Nephron progenitor cell (in vitro differentiated cells): ENCODE measurements around the gene IRAK1BP1.
"Not testable (repeated sequence)": the region's sequence is repeated elsewhere in the genome, so short reads cannot be mapped to it uniquely, and the experiment has no call there.

Experiments used
- DNase-seq: peaks from one replicate; pipeline ENCODE4 v3.0.0; 2021
- H3K27ac Mint-ChIP-seq: 2 replicates; pipeline ENCODE4 v1.8.0; 2021; ENCODE audit warnings: mild to moderate bottlenecking, moderate library complexity, mixed read lengths
- H3K27me3 Mint-ChIP-seq: 2 replicates; pipeline ENCODE4 v1.8.0; 2021; ENCODE audit warnings: mild to moderate bottlenecking, low read depth, mixed read lengths; ENCODE audit not compliant: poor library complexity
- H3K36me3 Mint-ChIP-seq: 2 replicates; pipeline ENCODE4 v1.8.0; 2021; ENCODE audit warnings: low read depth, mixed read lengths
- H3K4me1 Mint-ChIP-seq: 2 replicates; pipeline ENCODE4 v1.8.0; 2021; ENCODE audit warnings: mixed read lengths
- H3K4me3 Mint-ChIP-seq: 2 replicates; pipeline ENCODE4 v1.8.0; 2021; ENCODE audit warnings: mild to moderate bottlenecking, moderate library complexity, mixed read lengths
- H3K9me3 Mint-ChIP-seq: 2 replicates; pipeline ENCODE4 v1.8.0; 2021; ENCODE audit warnings: mild to moderate bottlenecking, moderate library complexity, mixed read lengths
- CTCF ChIP-seq: fragments of 200-600 bp; sonication (generic); IDR thresholded peaks from 2 replicates; pipeline ENCODE4 v1.5.0; 2021; ENCODE audit warnings: antibody characterized with exemption

IRAK1BP1 gene

DNA sequence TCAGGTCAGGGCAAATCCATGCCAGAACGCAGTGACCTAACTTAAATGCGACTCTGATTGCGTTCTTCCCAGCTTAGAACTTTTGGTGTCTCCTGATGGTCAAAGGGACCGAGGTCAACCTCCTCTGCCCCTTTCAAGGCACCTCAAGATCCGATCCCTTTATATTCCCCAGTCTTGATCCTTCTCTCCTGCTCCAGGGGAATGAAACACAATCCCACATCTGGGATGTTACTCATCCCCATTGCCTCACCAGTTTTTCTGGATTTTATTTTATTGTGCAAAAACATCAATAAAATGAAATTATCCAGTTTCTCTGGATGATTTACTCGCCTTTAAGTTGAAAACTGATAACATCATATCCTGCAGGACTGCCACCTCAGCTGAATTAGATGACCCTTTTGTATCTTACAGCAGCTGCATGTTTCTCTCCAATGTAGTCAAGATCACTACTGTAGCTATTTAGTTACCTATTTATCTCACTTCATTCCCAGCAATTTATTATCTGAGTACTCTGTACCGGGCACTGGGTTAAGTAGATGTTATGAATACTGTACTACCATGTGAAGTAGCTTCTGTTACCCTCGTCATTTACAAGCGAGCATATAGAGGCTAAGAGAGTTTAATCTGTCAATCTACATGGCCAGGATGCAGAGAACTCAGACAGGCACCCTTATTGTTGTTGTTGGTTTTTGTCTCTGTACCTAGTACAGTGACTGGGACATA, 44.0 kb downstream of the IRAK1BP1 start:
- Mint-ChIP-seq H3K4me1 (peaks cover 19% of the 10 kb centered on the region), H3K4me3 (peak overlapping the region; percentile 80), H3K36me3 (peaks cover 27% of the 10 kb centered on the region), H3K27ac (peak overlapping the region; percentile 20), H3K27me3 (peaks cover 29% of the 10 kb centered on the region), H3K9me3 (peaks cover 22% of the 10 kb centered on the region)
- TF ChIP-seq CTCF: no peak
- no peak for DNase-seq

GRCh38 chr6:78916411-78916810, 49.1 kb downstream of the IRAK1BP1 start:
- no peak for DNase-seq
- no peak overlapping the region for H3K27ac Mint-ChIP-seq
- TF ChIP-seq CTCF: no peak
- no peak overlapping the region for H3K4me3 Mint-ChIP-seq
- peaks cover 10% of the 10 kb centered on the region for H3K27me3 Mint-ChIP-seq
- H3K4me1 Mint-ChIP-seq: peaks cover 2% of the 10 kb centered on the region
- peaks cover 60% of the 10 kb centered on the region for H3K9me3 Mint-ChIP-seq
- H3K36me3 Mint-ChIP-seq: peaks cover 31% of the 10 kb centered on the region

DNA sequence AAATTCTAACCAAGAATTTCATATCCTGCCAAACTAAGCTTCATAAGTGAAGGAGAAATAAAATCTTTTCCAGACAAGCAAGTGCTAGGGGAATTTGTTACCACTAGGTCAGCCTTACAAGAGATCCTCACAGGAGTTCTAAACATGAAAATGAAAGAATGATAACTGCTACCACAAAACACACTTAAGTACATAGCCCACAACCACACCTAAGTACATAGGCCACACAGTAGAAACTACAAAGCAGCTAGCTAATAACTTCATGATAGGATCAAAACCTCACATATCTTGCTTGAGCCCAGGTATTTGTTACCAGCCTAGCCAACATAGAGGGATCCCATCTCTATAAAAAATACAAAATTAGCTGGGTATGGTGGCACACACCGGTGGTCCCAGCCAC, 50.4 kb downstream of the IRAK1BP1 start:
- DNase-seq: no peak

GRCh38 chr6:78921168-78921567, 53.8 kb downstream of the IRAK1BP1 start:
- peaks cover 36% of the 10 kb centered on the region for H3K36me3 Mint-ChIP-seq
- peaks cover 95% of the 10 kb centered on the region for H3K9me3 Mint-ChIP-seq
- H3K4me3 Mint-ChIP-seq, H3K4me1 Mint-ChIP-seq, H3K27me3 Mint-ChIP-seq, DNase-seq, H3K27ac Mint-ChIP-seq: not testable (repeated sequence)

More for the DNA sequence above, 50.4 kb downstream of the IRAK1BP1 start:
- Mint-ChIP-seq H3K36me3 (peaks cover 36% of the 10 kb centered on the region), H3K4me3 (no peak overlapping the region), H3K27ac (no peak overlapping the region), H3K27me3 (no peaks in the 10 kb centered on the region), H3K9me3 (peaks cover 72% of the 10 kb centered on the region), H3K4me1 (no peaks in the 10 kb centered on the region)
- no peak for TF ChIP-seq CTCF

GRCh38 chr6:78925317-78925716, 58.0 kb downstream of the IRAK1BP1 start:
- TF ChIP-seq CTCF: no peak
- no peak for DNase-seq
- Mint-ChIP-seq H3K9me3 (peaks cover 84% of the 10 kb centered on the region), H3K4me1 (no peaks in the 10 kb centered on the region), H3K27ac (no peak overlapping the region), H3K36me3 (peaks cover 22% of the 10 kb centered on the region), H3K4me3 (no peak overlapping the region), H3K27me3 (no peaks in the 10 kb centered on the region)

- Mint-ChIP-seq H3K36me3 (peaks cover 33% of the 10 kb centered on the region), H3K27me3 (peaks cover 3% of the 10 kb centered on the region), H3K9me3 (peaks cover 23% of the 10 kb centered on the region), H3K4me1 (no peaks in the 10 kb centered on the region), H3K27ac (no peak overlapping the region), H3K4me3 (no peak overlapping the region)
- no peak for TF ChIP-seq CTCF
- no peak for DNase-seq
Observed at GRCh38 chr6:78935553-78935952, 68.2 kb downstream of the IRAK1BP1 start.
